Epidermal melanocyte (primary cell): ENCODE results near the gene KRT80.

ENCODE experiments used
- DNase-seq: peaks from one replicate; pipeline ENCODE4 v3.0.0; 2011; ENCODE audit warnings: low spot score; ENCODE audit not compliant: insufficient read length

Gene KRT80

DNA sequence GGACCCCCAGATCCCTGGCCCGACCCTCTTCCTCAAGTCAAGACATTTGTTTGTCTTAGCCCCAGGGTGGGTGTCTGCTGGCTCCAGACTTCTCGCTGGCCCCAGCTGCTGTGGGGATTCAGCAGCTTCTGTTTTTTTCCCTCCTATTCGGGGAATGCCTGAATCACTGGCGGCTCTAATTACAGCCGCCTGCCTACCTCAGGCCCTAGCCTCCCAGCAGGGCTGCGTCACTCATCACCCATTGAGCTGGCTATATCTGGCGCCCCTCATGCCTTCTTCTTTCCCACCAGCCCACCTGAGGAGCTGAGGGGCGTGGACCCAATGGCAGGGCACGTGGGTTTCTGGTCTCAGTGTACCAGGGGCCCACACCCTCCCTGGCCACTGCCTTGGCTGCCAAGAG, 10.1 kb downstream of the KRT80 start:
- DNase-seq: no peak

DNA sequence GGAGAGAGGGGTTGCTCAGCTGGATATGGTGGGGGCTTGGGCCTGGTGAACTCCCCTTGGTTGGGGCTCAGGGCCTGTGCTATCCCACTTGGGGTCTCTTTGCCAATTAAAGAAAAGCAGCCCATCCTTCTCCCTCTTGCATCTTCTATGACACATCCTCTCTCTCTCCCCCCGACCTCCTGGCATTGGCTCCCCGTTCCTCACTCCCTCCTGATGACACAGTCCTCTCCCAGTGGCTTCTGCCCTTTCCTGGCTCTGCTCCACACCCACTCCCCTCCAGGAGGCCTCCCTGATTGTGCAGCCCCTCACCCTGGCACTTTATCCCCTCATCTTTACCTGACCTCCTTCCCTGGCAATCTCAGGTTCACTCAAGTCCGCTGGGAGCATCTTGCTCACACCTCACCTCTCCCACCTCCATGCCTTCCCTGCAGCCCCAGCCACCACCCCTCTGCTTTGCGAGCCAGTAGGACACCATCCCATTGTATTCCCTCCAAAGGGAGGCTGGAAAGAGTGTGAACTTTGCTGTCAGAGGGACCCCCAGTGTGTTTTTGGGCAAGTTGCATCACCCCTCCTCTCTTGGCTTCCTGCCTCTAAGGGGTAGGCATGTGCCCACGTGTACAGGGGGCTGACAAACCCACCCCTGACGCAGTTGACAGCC, 10.7 kb downstream of the KRT80 start:
- DNase-seq: no peak

DNA sequence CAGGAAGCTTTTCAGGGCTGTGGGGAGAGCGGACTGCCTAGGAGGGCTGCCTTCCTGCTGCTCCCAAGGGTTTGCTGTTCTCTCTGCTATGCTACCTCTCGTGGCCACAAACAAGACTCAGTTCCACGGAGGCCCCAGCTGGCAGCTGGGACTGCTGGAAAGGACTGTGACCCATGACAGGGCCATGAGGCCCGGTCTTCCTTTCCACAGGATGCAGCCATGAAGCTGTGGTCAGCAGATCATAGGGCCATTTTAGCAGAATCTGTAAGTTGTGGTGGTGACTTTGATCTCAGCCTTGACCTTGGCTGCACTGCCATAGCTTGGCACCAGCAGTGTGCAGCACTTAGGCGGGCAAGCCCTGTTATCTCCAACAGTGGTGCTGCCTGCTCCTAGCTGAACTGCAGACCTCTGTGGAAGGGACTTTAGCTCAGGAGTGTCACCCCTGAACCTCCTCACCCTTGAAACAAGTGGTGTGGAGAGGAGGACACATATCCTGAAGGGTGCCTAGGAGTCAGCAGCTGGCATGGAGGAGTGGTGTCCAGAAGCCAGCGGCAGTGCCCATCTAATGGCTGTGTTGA, 12.3 kb downstream of the KRT80 start:
- no peak for DNase-seq

DNA sequence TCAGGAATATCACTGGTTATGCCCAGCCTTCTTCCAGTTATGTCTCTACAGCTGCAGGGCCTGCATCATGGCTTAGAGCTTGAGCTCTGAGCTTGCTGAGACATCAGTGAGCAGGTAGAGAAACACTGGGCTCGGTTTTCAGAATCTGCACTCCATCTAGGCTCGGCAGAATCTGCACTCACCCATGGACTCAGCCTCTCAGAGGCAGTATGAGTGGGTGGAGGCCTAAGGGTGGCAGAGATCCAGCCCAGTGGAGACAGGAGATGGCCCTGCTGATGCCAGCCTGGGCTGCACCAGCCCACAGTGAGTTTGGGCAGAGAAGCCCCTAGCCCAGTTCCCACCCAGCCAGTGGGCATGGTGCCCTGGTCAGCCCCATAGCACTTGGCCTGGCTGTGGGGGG, 12.8 kb downstream of the KRT80 start:
- no peak for DNase-seq

DNA sequence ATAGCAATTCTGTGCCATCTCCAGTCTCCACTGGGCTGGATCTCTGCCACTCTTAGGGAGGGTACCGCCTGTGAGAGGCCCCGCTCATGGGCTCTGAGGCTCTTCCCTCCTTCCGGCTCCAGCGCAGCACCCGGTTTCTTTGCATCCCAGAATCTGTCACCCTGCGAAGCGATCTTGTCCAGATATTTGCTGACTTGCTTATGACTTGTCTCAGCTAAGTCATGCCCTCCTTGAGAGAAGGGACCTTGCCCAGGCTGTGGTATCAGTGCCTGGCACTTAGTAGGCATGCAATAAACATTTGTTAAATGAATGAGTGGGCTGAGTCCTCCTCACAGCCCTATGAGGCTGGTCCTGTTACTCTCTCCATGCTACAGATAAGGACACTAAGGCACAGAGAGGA, 13.4 kb downstream of the KRT80 start:
- no peak for DNase-seq

DNA sequence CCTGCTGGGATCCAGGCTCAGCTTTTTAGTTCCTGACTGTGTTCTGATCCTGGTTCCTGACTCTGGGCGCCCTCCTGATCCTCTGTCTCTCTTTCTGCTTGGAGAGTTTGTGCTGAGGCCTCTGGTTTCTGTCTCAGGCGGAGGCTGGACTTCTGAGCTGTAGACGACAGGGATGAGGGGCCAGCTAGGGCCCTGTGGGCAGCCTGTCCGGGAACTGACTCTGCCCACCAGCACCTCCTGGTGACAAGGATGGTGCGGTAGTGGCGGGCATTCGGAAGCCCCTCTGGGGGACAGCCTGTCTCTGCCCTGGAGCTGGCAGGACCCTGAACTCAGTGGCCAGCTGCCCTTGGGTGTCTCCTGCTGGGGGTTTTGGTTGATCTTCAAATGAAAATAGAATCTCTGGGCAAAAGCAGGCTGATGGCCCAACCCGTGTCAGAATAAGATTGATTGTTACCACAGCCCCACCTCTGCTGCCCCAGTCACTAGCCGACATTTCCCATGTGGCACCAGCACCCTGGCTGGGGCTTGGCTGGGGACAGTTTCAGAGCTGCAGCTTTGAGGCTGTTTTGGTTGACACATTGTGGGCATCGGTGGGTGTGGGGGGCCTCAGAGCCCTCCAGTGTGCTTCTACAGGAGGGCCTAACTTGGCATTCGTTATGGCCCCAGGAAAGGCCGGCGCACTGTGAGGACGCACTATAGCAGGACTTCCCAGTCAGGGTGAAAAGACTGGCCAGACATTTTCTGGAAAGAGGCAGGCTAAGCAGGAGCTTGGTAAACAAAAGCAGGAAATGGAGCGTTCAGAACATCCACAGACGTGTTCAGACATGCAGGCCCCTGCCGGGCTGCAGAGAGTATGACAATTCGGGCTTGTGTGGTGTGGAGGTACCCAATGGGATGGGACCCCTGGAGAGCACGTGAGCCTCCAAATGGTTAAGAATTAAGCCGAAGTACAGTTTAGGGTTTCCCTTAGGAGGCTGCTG, 16.2 kb downstream of the KRT80 start:
- no peak for DNase-seq

DNA sequence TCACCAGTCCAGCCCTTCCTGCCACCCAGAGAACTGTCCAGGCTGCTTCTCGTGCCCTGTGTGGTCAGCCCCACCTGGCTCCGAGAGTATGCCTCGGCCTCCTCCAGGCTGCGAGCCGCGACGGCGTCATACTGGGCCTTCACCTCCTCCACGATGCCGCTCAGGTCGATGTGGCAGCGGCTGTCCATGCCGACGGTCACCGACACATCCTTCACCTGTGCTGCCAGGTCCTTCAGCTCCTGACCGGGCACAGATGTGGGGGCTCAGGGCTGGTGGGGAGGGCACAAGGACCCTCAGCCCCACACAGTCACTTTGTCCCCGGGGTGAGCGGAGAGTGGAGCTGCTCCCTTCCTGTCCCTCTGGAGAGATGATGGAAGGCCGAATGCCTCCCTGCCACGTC, 18.3 kb downstream of the KRT80 start:
- no peak for DNase-seq

DNA sequence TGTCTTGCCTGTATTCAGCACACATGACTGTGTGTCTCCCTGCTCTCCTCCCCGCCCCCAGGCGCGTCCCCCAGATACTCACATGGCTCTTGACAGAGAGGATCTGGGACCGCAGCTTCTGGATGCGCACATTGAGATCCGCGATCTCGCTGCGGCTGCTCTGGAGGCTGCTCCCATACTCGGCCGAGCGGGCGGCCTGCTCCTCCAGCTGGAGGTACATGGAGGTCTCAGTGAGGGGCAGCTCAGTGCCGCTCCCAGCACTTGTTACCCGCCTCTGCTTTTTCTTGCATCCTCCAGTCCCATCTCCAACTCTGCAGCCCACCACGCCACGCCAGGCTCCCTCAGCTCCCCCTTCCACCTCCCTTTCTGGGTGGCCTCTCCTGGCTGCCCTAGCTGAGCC, 18.9 kb downstream of the KRT80 start:
- DNase-seq: no peak

DNA sequence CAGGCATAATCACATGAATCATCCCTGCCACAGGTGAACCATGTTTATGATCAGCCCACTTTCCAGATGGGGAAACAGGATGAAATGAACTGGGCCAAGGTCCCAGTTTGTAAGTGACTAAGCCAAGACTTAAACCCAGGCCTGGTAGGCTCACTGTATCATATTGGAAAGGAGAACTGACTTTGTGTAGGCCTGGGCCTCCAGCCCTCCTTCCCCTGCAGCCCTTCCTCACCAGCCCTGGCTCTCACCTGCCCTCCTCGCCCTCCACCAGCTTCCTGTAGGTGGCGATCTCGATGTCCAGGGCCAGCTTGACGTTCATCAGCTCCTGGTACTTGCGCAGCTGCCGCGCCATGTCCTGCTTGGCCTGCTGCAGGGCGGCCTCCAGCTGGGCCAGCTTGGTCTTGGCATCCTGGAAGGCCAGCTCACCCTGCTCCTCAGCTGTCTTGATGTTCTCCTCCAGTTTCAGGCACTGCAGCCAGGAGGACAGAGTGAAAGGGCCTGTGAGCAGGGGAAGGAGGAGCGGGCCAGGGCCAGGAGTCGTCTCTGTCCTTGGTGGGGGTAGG, 19.8 kb downstream of the KRT80 start:
- no peak for DNase-seq

DNA sequence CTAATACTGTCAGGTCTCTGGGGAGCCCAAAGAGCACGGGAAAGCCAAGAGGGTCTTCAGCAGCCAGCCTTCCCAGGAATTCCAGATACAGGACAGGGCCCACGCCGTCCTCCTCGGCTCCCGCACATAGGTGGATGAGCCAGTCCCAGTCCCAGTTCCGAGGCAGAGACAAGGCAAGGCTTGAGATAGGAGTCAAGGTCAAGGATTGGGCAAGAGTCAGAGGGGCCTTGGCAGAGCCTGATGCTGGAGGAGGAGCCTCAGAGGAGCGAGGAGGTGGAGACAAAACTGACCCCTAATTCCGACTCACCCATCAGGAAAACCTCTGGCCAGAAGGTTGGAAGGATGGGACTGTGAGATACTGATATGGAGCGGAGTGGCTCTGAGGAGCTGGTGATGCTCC, 21.0 kb downstream of the KRT80 start:
- DNase-seq: no peak

DNA sequence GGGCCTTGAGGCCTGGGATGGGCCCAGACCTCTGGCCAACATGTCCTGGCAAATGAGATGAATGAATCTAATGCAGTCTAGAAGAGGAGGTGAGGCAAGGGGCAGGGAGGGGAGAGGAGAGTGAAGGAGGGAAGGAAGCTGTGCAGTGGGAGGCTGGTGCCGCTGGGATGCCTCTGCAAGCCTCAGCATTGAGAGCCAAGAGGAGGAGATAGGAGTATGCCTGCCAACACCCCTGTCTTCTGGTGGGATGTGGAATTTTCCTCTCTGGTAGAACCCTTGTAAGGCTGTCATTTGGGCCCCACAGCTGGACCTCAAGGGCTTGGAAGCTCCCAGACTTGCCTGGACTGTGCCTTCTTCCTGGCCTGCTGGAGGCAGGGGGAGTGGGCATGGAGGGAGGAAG, 21.9 kb downstream of the KRT80 start:
- DNase-seq: no peak

DNA sequence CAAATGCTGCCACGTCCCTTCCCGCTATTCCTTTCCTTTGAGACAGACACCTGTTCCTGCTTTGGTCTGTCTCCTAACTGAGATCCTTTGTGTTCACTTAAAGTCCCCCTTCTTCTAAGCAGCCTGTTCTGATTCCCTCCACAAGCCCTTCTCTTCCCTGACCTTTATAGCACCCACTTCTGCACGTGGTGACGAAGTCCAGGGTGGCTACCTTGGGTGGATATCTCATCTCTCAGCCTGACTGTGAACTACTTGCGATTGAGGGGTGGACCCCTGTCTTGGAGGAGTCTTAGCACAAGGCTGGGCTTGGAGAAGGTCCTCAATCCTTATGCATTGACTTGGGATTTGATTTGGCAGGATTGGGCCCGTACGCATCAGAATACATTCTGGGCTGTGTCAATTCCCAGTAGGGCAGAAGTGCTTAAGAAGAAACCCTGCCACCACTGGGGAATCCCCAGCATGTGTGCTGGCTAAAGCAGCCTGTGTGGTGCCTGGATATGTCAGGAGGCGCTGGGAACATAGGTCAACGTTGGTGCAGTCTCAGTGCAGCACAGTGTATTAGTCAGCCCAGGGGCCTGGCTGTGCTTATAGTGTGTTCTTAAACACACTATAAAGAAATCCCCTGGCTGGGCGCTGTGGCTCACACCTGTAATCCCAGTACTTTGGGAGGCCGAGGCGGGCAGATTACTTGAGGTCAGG, 23.6 kb downstream of the KRT80 start:
- DNase-seq: no peak

DNA sequence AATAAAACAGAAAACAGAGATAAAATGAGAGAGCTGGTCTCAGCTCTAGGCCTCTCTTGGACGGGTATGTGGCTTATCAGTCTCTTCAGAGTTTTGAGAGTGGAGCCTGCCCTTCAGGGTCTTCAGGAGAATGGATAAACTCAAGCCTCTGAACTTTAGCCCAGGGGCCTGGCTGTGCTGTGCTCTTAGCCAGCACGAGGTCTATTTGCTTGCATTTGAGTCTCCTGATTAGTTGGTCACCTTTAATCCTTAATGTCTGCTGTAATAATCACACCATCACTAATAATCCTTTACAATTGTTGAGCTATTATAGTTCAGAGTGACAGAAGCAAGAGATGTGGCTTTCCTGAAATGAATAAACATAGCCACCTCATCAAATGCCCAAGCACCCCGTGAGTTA, 24.3 kb downstream of the KRT80 start:
- no peak for DNase-seq

DNA sequence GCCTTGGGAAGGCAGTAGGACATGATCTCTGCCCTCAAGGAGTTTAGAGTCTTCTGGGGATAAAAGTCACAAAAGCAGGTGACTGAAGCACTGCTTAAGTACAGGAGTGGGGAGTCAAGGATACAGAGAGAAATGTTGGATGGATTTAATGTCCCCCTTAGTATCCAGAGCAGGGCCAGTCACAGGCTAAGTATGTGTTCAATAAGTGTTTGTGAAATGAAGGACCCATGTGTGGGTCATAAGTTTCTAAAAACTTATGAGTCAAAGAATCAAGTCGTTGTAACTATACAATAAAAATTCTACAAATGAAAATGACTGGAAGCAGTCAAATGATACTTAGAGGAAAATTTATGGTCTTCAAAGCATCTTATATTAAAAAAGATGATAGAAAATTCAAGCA, 25.1 kb downstream of the KRT80 start:
- no peak for DNase-seq

DNA sequence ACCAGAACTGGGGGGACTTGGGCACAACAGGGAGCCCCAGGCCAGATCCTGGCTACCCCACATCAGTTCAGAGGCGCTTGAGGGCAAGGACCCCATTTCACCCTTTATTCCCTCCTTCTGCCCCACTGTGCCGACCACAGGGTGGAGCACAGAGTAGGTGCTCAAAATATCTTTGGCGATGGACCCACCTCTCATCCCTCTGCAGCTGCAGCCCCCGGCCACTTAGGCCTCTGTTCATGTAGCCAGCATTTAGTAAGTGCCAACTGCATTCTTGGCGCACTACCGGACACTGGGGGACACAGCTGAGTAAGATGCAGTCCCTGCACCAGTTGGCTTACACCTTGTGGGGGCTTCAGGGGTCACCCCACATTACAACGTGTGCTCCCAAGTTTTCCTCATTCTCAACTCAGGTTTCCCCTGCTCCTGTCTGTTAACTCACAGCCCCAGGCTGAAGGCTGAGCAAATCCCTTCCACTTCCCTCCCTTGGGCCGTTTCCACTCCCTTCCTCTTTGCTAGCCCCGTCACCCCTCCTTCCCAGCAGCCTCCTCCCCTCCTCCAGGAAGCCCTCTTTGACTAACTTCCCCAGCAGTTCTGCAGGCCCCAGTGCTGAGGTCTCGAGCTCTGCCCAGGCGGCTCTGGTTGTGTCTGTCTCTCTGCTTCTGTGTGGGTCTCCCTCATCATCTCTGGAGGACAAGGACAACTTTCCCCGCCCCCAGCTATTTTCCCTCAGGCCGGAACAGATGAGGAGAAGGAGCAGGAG, 26.5 kb downstream of the KRT80 start:
- no peak for DNase-seq

DNA sequence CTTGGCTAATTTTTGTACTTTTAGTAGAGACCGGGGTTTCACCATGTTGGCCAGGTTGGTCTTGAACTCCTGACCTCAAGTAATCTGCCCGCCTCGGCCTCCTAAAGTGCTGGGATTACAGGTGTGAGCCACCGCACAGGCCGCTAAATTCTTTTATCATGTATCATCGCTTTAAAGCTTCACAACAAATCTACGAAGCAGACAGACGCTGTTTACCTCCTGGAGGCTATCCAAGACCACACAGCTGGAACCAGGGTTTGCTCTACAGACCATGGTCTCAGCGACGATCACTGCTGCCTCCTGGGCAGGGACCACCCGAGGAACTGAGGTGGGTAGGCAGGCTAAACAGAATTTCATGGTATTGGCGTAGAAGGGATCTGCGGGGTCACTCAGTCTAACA, 27.2 kb downstream of the KRT80 start:
- no peak for DNase-seq

DNA sequence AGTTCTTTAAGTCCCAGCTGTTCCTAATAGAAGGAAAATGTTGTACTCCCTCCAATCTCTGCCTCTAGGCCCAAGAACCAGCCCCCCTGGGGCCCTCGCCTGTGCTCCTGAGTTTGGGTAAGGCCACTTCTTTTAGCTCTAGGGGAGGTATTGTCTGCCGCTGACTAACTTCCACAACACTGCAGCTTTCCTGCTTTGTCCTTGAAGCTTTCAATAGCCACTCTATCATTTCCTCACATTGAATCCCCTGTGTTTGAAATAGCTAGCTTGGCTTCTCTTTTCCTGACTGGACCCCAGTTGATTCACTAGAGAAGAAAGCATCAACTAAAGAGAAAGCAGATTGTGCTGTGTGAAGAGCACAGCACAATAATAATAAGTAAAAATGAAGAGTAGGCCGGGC, 28.8 kb downstream of the KRT80 start:
- DNase-seq: no peak

DNA sequence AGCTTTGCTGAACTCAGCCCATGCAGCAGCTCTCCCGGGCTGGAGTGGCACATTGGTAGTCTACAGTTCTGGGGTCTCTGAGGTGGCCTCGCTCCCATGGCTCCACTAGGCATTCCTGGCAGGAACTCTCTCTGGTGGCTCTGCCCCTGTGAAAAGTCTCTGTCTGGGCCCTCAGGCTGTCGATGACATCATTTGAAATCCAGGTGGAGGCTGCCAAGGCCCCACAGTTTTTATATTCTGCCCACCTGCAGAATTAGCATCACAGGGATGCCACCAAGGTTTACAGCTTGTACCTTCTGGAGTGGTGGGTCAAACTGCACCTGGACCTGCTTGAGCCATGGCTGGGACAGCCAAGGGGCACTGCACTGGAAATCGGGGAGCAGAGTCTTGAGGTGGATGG, 31.6 kb downstream of the KRT80 start:
- DNase-seq: no peak

DNA sequence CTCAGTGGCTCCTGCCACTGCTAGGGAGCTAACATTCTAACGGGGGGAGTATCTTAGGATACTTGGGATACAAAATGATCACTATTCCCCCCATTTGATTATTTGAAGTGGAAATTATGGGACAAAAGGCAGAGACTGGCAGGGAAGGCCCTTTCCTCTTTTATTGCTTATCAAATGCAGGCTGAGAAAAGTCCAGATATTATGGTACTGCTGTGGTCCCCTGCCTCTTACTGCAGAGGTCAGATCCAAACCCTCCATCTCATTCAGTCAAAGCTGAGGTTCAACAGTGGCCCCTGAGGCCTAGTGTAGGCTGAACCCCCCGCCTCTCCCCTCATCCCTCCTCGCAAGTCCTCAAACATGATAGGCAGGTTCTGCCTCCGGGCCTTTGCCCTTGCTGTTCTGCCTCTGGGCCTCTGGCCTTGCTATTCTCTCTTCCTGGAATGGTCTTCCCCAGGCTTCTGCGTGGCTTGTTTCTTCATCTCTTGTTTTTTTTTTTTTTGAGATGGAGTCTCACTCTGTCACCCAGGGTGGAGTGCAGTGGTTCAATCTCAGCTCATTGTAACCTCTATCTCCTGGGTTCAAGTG, 34.2 kb downstream of the KRT80 start:
- DNase-seq: no peak

DNA sequence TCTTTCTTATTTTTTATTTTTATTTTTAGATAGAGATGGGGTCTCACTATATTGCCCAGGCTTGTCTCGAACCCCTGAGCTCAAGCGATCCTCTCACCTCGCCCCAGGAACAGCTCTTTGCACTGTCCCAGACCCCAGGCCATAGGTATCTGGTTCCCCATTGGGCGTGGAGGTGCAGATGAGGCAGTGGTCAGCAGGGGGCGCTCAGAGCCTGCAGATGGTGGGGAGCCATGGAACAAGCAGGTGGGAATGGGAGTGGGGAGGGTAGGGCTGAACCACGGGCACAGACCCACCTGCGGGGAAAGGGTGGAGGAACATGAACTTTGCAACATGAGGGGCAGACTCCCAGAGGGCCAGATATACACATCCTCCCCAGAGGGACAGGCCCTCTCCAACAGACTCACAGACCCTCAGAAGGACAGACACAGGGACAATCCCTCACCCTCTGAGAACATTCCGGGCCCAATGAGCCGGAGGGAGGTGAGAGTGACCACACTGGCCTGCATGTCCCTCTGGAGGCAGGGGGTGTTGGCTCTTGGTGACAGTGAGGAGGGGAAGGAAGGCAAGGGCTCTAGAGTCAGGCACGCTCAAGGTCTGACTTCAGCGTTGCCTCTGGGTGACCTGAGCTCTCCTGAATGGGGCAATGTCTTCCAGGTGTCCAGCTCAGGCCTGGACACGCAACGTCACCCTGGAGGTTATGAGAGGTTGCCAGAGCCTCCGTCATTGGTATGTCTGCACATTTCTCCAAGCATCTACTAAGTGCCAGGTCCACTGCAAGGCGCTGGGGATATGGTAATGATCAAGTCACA, 34.9 kb downstream of the KRT80 start:
- DNase-seq: peak; percentile 56
